Ovary (tissue), 9 donors: ENCODE measurements around the gene C2CD3. TPM values are rescaled to one million over a fixed set of nuclear protein-coding genes. Genes with fewer than 3 reads are reported as not detected.

Experiments
- DNase-seq, 5 donors: peaks; one replicate each; pipeline ENCODE4 v3.0.0-alpha.2; 2019 to 2020
- H3K27ac ChIP-seq, 2 donors: fragments of 200-600 bp; one replicate each; pipeline versions ENCODE4 v1.5.1 to v1.8.0; 2019 to 2022
- H3K27me3 ChIP-seq: fragments of 200-600 bp; one replicate; pipeline ENCODE4 v1.8.0; 2022
- H3K36me3 ChIP-seq: fragments of 200-600 bp; sonication (generic); one replicate; pipeline ENCODE4 v1.5.1; 2019
- H3K4me1 ChIP-seq: one replicate; pipeline ENCODE4 v1.8.1; 2013; ENCODE audit warnings: mild to moderate bottlenecking, moderate library complexity; ENCODE audit not compliant: insufficient read depth
- H3K4me3 ChIP-seq: fragments of 200-600 bp; sonication (generic); one replicate; pipeline ENCODE4 v1.5.1; 2017
- H3K9me3 ChIP-seq, 2 donors: fragments of 200-600 bp in 1 of 2; sonication (generic) in 1 of 2; one replicate each; pipeline versions ENCODE4 v1.5.1 to v1.8.1; 2013 to 2019; ENCODE audit warnings: mild to moderate bottlenecking in 1 of 2, moderate library complexity in 1 of 2
- EP300 ChIP-seq: sonication (generic); formaldehyde crosslinking; IDR thresholded peaks from one replicate; pipeline ENCODE4 v1.6.1; 2017; ENCODE audit warnings: antibody characterized with exemption
- POLR2A ChIP-seq: fragments of 450-650 bp; IDR thresholded peaks from one replicate; pipeline ENCODE4 v1.6.1; 2017; ENCODE audit warnings: antibody characterized with exemption, mild to moderate bottlenecking, moderate library complexity
- WGBS, 3 donors: extraction: QIAGEN DNeasy Blood & Tissue Kit in 1 of 3; methylation state at CpG; one replicate each; pipeline versions ENCODE4 v1.1.5 to v1.1.7; 2013 to 2017; 5-methylcytosine and 5-hydroxymethylcytosine counted together
- intact Hi-C, 4 donors: fragments of 100-400 bp; cut with DNase I; formaldehyde crosslinking; loops; one replicate each; pipeline versions ENCODE4 v1.11.0 to v1.15.1; 2022 to 2023
- polyA plus RNA-seq, 2 donors: library from polyadenylated mRNA; stranded (reverse); fragments of 200-250 nt in 1 of 2; fragments of 350-450 nt in 1 of 2; fragmentation: Illumina TruSeq in 1 of 2; extraction: RNeasy Lipid Tissue Mini Kit (QIAGEN cat#74804) in 1 of 2; gene quantifications; one replicate each; pipeline ENCODE4 v1.2.3, GENCODE V29; 2013 to 2014
- total RNA-seq, 7 donors: library from RNA; depleted of rRNA in 2 of 7; stranded (reverse); fragments of >200 nt in 2 of 7; fragmentation: NEBNext Ultra II Directional in 3 of 7; extraction: Animal tissue kit (Norgen Biotek cat#: 25700) in 3 of 7; gene quantifications; one replicate each; pipeline versions ENCODE4 v1.1.0 to v1.2.4, GENCODE V29; 2016 to 2023
- TF ChIP-seq, protein P1 (sequence below), 3 donors: fragments of 450-650 bp in 2 of 3; fragments of 200-600 bp in 1 of 3; IDR thresholded peaks; one replicate each; pipeline versions ENCODE4 v1.5.1 to v1.8.0; 2016 to 2022; ENCODE audit warnings: antibody characterized with exemption in 3 of 3, mild to moderate bottlenecking in 1 of 3
- donor health status: DM: no; HTN: no; CAD: no; lungs with moderate emphysema.
- donor health status: DM: no; HTN: no; CAD: no.
- donor health status: Bipolar disorder and iron deficiency.
- donor health status: DM: yes; HTN: yes; CAD: no.
- donor health status: DM: no; HTN: no; CAD: no.
- donor health status: DM: yes; HTN: yes; CAD: no.

C2CD3 gene
- total and polyA plus RNA-seq, 9 donors, result 9.3 to 33.5 (median 17.5) TPM

DNA sequence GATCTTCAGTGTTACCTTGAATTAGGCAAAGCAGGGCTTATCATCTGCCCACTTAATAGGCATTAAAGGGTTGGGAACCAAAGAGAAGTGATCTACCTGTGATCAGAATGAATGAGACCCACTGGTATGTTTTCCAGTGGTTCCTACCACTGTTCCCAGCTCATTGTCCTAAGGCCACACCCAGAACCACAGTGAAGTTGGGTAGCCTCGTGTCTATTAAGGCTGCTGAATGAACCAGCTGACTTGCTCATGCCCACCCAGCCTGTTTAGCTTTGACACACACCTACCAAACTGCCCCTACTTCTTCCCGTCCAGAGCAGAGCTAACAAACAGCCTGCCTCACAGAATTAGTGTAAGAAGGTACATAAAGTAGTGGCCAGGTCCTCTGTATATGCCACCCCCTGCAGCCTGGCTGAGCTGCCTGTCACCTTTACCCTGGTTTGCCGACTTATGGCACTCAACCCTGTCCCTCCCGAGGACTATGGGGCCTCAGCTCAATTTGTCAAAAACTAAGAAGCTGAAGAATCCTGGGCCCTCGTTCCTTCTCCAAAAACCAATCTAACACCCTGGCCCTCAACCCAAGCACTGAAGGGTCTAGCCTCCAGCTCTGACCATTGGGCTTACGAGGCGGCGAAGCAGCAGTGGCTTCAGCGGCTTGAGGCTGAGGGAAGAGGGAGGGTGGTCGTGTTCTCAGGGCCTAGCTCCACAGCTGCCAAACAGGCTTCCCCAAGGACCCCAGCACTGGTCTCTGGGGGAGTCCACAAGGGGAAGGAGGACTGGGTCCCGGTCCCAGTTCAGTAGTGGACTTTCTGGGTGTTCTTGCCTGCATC is 198.0 kb downstream of the C2CD3 start:
- 84% methylated on average over 11 of the region's 11 CpGs for WGBS, 3 donors
- intact Hi-C loops, result no loop called here
- no peak for TF ChIP-seq EP300
- TF ChIP-seq POLR2A, result no peak
- TF ChIP-seq, protein P1, sequence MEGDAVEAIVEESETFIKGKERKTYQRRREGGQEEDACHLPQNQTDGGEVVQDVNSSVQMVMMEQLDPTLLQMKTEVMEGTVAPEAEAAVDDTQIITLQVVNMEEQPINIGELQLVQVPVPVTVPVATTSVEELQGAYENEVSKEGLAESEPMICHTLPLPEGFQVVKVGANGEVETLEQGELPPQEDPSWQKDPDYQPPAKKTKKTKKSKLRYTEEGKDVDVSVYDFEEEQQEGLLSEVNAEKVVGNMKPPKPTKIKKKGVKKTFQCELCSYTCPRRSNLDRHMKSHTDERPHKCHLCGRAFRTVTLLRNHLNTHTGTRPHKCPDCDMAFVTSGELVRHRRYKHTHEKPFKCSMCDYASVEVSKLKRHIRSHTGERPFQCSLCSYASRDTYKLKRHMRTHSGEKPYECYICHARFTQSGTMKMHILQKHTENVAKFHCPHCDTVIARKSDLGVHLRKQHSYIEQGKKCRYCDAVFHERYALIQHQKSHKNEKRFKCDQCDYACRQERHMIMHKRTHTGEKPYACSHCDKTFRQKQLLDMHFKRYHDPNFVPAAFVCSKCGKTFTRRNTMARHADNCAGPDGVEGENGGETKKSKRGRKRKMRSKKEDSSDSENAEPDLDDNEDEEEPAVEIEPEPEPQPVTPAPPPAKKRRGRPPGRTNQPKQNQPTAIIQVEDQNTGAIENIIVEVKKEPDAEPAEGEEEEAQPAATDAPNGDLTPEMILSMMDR (IDR thresholded peaks at IDR 0.05), result no peak
- H3K36me3 ChIP-seq, result no peaks in the 10 kb centered on the region
- H3K4me3 ChIP-seq, result no peak overlapping the region
- no peak overlapping the region for H3K27ac ChIP-seq
- H3K27me3 ChIP-seq, result no peaks in the 10 kb centered on the region
- no peaks in the 10 kb centered on the region for H3K9me3 ChIP-seq
- no peaks in the 10 kb centered on the region for H3K4me1 ChIP-seq
- DNase-seq, result no peak

DNA sequence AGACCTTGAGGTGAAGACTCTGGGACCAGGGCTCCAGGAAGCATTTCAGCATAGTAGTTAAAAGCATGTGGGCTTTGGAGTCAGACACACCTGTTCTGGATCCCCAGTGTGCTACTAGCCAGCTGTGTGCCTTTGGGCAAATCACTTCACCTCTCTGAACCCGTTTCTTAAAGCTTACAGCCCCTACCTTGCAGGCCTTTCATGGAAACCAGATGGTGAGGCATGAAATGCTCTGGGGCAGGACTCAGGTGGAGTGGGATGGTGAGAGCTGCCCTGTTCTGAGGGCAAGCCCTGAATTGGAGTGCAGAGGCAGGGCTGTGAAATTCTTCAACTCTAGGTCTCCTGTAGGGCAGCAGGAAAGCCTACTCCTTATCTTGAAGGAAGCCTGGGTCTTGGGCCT is 198.6 kb downstream of the C2CD3 start:
- TF ChIP-seq, protein P1 (IDR thresholded peaks at IDR 0.05), result no peak
- TF ChIP-seq EP300 (no peak), POLR2A (no peak)
- Histone ChIP-seq H3K36me3 (no peaks in the 10 kb centered on the region), H3K4me1 (no peaks in the 10 kb centered on the region), H3K9me3 (no peaks in the 10 kb centered on the region), H3K27me3 (no peaks in the 10 kb centered on the region), H3K4me3 (no peak overlapping the region), H3K27ac (no peak overlapping the region)
- WGBS, 3 donors, result 76 to 92% (median 82%) methylated on average over 1 of the region's 1 CpG
- DNase-seq, result no peak
- intact Hi-C loops, result no loop called here

DNA sequence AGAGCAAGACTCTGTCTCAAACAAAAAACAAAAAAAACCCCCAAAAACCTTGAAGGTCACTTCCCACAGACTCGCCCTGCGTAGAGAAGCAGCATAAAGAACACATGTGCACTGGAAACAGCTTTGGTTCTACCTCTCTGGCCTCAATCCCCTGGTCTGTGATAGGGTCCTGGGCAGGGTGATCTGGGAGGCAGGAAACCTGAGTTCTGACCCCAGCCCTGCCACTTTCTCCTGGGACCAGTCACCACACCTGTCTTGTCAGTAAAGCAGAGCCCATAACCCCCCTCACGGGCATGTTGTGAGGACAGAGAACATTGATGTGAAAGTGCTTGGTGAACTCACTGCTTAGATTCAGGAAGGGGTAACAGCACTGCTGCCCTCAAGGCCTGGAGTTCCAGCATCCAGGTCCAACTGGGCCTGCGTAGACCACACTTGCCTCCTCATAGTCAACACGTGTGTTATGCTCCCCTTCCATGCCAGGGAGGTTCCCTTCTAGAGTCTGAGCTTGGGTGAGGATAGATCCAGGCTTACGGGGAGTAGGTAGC is 199.6 kb downstream of the C2CD3 start:
- H3K9me3 ChIP-seq, result no peaks in the 10 kb centered on the region
- no peak overlapping the region for H3K4me3 ChIP-seq
- no peaks in the 10 kb centered on the region for H3K4me1 ChIP-seq
- no peak for DNase-seq
- intact Hi-C loops, result no loop called here
- no peaks in the 10 kb centered on the region for H3K27me3 ChIP-seq
- H3K36me3 ChIP-seq, result no peaks in the 10 kb centered on the region
- 80 to 97% (median 89%) methylated on average over 6 of the region's 6 CpGs for whole genome bisulfite sequencing, 3 donors
- TF ChIP-seq POLR2A, result no peak
- no peak for TF ChIP-seq EP300
- TF ChIP-seq, protein P1 (IDR thresholded peaks at IDR 0.05), result no peak
- no peak overlapping the region for H3K27ac ChIP-seq

DNA sequence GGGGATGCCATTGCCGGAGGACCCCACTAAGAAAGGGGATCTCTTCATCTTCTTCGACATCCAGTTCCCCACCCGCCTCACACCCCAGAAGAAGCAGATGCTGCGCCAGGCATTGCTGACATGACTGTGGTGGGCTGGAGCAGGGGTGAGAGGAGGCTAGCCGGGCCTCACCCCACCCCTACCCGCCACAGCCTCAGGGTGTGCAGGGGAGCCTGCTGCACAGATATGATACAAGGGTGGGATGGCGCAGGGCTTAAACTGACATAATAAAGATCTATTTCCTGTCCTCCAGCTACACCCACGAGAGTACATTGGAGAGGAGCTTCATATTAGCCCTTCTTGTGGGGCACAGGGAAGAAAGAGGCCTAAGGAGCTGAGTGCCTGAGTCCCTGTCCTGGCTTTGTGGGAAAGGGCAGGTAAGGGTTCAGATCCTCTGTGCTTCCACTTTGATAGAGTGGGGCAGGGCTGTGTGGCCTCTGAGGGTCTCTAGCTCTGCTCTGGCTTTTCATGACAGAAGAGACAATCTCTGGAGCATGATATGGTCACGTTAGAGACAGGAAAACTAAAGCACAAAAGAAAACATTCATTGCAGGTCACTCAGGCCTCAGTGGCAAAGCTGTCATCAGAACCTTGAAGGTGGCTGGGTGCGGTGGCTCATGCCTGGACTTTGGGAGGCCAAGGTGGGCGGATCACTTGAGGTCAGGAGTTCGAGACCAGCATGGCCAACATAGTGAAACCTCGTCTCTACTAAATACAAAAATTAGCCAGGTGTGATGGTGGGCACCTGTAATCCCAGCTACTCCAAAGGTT is 200.6 kb downstream of the C2CD3 start:
- H3K36me3 ChIP-seq, result no peaks in the 10 kb centered on the region
- no peaks in the 10 kb centered on the region for H3K9me3 ChIP-seq
- intact Hi-C loops, result loop anchor here in 1 of 4 donors (10.0 kb wide), 1 partner anchor 95 kb away; no protein-coding TSS in a partner anchor
- no peaks in the 10 kb centered on the region for H3K4me1 ChIP-seq
- H3K4me3 ChIP-seq, result no peak overlapping the region
- WGBS, 3 donors, result 85 to 88% (median 87%) methylated on average over 13 of the region's 13 CpGs
- H3K27me3 ChIP-seq, result no peaks in the 10 kb centered on the region
- no peak for TF ChIP-seq POLR2A
- TF ChIP-seq, protein P1 (IDR thresholded peaks at IDR 0.05), result no peak
- no peak for TF ChIP-seq EP300
- H3K27ac ChIP-seq, result no peak overlapping the region
- no peak for DNase-seq
